Cerebellar cortex (tissue), 1 donor: ENCODE data around the gene NOXA1.
A peak's percentile ranks its signal among the peaks of the same experiment; 100 is the strongest.
"Not testable (repeated sequence)": the region's sequence is repeated elsewhere in the genome, so short reads cannot be mapped to it uniquely, and the experiment has no call there.

Source experiments
- DNase-seq: peaks from one replicate; pipeline ENCODE4 v3.0.0-alpha.2; 2015; ENCODE audit warnings: low spot score

Gene NOXA1, protein sequence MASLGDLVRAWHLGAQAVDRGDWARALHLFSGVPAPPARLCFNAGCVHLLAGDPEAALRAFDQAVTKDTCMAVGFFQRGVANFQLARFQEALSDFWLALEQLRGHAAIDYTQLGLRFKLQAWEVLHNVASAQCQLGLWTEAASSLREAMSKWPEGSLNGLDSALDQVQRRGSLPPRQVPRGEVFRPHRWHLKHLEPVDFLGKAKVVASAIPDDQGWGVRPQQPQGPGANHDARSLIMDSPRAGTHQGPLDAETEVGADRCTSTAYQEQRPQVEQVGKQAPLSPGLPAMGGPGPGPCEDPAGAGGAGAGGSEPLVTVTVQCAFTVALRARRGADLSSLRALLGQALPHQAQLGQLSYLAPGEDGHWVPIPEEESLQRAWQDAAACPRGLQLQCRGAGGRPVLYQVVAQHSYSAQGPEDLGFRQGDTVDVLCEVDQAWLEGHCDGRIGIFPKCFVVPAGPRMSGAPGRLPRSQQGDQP

DNA sequence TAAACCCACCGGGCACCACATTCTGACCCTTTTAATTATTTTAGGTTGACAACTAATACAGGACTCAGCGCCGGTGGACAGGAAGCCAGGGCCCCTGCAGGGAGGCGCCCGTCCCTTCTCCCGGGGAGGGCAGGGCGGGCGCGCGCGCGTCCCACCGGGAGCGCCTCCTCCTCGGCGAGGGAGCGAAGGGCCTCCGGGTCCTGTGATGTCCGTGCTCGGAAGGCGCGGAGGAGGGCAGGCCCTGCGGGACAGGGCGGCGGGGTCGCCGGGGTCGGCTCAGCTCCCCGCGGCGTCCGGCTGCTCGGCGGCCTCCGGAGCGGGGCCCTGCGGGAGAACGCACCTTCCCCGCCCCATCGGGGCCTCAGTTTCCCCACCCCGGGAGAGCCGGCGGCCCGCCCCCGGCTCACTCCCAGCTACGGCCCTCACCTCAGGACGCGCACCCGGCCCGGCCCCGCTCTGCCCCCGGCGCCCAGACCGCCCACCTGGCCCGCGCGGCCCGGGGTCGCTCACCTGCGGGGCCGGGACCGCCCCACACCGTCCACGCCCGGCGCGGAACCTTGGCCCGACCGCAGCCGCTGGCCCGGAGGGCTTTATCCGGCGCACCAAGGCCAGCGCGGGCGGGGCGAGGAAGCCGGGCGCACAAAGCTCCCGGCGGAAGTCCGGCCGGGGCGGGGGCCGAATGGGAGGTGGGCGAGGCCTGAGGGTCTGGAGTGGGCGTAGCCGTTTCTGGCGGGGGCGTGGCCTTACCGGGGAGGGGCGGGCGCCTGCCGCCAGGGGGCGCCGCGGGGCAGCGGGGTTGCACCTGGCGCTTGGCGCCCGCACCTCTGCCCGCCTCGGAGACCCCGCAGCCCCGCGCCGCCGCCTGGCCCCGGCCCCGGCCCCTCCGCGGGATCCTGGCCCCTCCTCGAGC, at the start of gene NOXA1, which contains the start of gene EXD3:
NOXA1 (plus strand) TSS at position 790 of the 910 bp plus-strand sequence. CDS start 137 bp downstream, outside the sequence.
EXD3 (minus strand) TSS at position 559 of the 910 bp plus-strand sequence. CDS start 27,805 bp downstream, outside the sequence.
- DNase-seq: peak; percentile 85

DNA sequence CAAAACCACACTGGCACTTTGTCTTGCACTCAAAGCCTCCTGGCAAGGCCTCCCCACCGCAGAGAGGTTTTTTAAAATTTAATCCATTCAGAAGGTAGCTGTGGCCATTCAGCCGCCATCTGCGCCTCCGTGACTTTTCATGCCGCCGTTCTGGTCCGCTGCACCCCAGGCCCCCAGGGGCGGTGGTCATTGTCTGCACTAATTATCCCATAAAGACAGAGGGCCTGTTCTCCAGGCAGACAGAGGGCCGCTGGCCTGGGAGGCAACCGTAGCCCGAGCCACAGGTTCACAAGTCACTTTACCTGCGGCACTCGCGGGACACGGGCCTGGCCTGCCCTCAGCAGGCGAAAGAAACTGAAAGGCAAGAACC, 49.6 kb upstream of the NOXA1 start:
- DNase-seq: no peak

DNA sequence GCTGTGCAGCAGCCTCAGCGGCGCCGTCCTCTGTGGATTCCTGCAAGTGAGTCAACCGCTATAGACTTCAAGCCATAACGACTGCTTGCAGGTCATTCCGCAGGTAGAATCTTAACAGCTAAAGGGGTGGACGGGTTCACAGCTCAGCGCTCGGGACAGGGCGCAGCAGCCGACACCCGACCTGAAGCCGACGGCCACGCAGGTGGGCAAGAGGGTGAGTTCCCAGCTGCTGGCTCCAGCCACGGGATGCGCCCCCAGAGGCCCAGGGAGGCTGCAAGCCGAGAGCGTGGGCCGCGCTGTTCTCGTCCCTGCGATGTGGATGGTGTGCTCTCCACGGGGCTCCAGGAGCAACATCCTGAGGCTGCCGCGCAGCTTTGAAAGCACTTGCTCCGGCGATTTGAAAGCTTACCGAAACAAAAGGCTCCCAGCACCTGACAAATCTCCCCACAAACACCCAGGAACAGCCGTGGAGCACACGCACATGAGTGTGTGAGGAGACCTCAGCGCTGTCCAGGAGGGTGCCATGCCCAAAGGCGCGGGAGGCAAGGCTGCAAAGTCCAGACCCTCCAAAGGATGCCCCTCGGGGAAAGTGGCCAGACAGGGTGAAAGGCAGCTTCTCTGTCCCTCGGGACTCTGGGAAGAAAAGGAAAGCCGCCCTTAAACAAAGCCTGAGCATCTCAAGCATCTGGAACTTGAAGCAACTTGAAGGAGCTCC, 48.9 kb upstream of the NOXA1 start:
- DNase-seq: no peak

DNA sequence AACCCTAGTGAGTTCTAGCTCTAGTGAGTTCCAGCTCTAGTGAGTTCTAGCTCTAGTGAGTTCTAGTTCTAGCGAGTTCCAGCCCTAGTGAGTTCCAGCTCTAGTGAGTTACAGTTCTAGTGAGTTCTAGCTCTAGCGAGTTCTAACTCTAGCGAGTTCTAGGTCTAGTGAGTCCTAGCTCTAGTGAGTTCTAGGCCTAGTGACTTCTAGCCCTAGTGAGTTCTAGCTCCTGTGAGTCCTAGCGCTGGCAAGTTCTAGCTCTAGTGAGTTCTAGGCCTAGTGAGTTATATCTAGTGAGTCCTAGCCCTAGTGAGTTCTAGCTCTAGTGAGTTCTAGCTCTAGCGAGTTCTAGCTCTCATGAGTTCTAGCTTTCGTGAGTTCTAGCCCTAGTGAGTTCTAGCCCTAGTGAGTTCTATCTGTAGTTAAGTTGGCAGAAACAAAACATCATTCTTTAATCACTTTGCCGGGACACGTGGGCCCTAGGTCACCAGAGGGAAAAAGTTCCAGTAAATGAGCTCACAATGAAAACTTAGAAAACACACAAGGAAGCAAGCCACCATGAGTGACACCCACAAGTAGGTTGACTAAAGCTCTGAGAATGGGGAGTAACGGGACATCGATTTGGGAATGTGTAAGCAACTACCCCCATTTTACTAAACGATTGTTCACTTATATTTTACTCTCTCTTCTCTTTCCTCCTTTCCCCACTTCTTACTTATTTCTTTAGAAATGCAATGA, 47.7 kb upstream of the NOXA1 start:
- DNase-seq: no peak

DNA sequence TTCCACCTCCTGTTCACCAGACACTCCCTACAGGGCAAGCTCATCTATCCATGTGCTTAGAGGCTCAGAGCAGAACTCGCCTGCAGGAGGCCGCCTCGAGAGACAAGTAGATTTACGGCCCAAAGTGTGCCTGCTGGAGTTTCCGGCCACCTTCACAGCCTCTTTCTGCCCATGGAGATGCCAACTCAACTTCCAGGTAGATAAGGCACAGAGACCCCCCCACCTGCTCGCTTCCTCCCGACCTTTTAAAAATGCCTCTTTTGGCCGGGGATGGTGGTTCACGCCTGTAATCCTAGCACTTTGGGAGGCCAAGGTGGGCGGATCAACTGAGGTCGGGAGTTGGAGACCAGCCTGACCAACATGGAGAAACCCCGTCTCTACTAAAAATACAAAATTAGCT, 46.8 kb upstream of the NOXA1 start:
- no peak for DNase-seq

DNA sequence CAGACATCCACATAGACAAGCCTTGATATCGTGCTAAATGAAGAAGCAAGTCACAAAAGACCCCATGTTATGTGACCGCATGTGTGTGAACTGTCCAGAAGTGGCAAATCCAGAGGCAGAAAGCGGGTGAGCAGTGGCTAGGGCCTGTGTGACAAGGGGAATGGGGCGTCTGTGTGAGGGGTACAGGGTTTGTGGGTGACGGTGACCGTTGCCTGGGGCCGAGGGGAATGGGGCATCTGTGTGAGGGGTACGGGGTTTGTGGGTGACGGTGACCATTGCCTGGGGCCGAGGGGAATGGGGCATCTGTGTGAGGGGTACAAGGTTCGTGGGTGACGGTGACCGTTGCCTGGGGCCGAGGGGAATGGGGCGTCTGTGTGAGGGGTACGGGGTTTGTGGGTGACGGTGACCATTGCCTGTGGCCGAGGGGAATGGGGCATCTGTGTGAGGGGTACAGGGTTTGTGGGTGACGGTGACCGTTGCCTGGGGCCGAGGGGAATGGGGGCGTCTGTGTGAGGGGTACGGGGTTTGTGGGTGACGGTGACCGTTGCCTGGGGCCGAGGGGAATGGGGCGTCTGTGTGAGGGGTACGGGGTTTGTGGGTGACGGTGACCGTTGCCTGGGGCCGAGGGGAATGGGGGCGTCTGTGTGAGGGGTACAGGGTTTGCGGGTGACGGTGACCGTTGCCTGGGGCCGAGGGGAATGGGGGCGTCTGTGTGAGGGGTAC, 44.3 kb upstream of the NOXA1 start:
- DNase-seq: not testable (repeated sequence)

DNA sequence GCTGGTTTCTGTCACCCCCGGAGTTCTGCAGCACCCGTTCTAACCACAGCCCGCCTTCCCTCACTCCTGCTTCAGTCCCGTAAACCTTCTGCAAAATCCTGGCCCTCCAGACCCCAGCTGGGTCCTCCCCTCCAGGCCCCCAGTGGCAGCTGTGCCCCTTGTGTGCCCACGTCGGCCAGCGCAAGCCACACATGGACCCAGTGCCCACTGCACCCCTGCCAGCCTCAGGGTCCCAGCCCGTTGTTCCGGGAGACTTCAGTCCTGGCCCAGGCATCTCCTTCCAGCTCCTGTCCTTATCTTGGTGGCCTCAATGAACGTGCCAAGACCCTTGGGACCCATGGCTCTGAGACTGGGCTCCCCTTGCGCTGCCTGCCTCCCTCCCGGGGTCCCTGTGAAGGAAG, 43.4 kb upstream of the NOXA1 start:
- DNase-seq: no peak

DNA sequence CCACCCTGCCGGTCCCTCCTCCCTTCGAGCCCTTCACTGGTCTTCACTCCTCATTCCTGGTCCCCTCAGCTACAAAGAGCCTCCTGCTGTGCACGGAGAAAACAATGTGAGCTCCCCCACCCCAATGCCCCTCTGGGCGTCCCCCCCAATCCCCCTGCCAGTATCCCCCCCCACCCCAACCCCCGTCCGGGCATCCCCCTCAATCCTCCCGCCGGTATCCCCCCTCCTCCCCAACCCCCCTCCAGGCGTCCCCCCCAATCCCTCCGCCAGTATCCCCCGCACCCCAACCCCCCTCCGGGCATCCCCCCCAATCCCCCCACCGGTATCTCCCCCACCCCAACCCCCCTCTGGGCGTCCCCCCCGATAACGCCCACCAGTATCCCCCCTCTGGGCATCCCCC, 43.0 kb upstream of the NOXA1 start:
- no peak for DNase-seq

DNA sequence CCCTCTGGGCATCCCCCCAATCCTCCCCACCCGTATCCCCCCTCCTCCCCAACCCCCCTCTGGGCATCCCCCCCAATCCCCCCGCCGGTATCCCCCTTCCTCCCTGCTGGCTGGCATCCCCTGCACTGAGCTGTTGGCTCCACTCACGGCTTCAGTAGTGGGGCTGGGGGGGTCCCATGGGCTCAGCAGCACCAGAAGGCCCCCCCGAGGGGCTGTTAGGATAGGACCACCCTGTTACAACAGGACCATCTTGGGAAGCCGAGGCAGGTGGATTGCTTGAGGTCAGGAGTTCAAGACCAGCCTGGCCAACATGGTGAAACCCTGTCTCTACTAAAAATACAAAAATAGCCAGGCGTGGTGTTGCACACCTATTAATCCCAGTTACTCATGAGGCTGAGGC, 42.6 kb upstream of the NOXA1 start:
- no peak for DNase-seq

DNA sequence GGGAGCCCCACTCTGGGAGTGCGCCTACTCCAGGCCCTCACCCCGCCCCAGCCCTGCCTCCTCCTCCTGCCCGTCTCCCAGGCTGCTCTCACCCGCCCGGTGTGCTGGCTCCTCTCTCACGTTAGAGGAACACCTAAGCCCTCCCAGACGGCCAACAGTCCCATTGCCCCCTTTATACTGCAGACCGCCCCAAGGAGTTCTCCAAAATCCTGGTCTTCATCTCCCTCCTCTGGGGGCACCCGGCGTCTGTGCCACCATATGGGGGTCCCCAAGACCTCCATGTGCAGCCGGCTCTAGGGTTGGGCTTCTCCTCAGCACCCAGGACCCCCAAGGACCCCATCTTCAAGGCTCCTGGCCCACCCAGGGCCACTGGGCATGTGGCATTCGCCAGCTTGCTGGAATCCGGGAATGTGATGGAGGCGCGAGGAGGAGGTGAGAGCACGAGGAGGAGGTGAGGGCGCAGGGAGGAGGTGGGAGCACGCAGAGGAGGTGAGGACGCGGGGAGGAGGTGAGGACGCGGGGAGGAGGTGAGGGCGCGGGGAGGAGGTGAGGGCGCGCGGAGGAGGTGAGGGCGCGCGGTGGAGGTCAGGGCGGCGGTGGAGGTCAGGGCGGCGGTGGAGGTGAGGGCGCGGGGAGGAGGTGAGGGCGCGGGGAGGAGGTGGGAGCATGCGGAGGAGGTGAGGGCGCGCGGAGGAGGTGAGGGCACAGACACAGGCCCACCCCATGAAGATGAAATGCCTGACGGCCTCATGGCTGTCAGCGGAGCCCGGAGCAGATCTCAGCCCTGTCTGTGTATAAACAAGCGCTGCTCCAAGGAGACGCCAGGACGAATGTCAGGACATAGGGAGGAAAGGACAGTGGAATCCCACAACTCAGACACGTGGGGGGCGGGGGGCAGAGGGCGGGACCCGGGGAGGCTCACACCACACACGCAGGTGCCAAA, 41.4 kb upstream of the NOXA1 start:
- no peak for DNase-seq

DNA sequence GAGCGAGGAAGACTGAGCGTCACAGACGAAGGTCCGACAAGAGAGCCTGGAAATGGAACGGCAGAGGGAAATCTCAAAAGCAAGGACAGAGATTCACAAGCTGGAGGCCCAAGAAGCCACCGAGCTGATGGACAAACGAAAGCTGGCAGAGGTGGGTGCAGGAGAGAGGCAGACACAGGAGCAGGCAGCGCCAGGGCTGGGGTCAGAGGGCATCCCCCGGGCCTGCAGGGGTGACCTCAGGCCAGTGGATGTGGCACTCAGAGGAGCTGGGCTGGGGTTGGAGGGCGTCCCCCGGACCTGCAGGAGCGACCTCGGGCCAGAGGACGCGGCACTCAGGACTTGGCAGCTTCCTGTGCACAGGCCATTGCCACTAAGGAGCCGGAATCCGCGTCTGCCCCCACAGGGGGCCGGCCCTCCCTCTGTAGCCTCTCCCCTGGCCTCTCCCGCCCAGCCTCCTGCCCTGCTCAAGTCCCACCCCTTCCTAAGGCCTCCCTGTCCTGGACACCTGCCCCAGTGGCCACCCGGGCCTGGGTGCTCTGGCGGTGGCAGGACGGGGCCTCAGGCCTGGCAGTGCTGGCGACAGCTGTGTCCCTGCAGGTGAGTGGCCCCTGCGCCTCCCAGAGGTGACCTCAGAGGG, 40.6 kb upstream of the NOXA1 start:
- no peak for DNase-seq

DNA sequence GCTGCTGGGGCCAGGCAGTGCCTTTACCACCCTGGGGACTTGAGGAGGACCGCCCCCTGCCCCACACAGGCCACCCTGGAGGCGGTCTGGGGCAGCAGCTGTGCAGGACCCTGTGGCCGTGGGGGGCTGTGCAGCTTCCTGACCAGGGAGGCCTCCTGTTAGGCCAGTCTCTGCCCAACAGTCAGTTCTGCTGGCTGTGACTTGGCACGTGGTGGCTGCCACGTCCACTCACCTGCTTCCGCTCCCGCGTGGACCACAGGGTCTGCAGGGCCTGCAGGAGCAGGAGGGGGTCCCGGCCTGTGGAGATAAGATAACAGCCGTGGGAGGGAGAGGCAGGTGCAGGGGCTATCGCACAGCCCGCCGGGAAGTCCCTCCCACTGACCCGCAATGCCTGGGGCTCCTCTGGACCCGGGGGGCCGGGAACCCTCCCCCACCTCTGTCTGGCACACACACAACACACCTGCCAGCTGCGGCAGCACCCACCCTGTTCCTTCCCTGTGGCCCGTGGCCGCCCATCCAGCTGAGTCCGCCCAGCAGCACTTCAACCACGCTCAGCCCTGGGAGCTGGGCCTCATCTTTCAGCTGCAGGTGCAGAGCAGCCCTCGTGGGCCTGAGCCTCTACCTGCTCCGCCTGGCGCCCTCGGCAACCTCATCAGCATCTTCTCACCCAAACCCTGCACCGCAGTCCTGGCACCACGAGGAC, 40.0 kb upstream of the NOXA1 start:
- no peak for DNase-seq

DNA sequence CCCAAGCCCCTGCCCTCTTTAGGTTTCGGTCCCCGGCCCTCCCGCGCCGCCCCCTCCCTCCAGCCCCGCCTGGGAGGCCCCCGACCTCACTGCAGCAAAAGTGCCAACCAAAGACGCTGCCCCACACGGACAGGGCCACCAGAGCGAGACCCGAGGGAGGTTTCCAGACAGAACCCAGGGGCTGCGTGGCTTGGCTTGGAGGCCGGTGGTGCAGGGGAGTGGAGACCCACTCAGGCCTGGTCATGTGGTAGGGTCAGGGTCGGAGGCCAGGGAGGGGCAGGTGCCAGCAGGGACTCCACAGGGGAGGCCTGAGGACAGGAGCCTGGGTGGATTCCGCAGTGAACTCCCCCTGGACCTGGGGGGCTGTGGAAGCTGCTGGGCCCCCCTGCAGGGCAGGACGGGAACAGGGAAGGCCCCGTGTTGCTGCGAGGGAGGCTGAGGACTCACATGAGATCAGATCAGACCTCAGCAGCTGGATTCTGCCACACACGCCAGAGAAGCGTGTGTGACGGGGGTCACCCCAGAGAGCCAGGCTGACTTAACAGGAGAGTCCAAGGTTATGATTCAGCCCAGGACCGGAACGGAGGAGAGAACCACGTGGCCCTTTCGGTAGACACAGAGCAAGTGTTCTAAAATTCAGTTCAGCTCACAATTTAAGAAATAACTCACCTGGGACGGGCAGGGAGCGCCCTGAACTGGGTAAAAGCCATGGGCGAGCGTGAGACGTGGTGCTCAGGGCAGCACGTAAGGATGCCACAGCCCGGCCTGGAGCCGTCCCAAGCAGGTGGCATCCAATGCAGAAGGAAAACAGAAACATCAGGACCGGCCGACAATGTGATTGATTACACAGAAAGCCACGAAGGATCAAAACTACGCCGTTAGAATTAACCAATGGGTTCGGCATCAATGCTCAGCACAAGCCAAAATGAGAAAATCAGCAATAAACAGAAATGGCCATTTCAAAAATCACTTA, 39.1 kb upstream of the NOXA1 start:
- no peak for DNase-seq

DNA sequence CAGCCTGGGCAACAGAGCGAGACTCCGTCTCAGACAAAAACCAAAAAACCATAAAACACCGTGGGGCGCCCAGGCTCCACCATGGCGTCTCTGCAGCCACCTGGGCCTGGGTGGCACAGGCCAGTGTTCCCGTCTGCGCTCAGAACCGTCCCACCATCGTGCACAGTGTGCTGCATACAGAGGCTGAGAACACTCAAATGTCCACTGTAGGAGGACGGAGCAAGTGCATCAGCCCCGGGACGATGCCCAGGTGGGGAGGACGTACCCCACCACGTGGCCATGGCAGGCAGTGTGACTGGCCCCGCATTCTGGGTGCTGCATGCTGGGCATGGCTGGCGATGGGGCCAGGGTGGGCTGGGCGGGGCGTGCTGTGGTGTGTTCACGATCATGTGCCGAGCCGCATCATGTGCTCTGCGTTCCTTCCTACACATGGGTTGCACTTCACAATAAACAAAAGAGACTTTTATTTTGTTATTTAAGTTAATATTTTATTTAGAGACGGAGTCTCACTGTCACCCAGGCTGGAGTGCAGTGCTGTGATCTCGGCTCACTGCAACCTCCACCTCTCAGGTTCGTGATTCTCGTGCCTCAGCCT, 38.0 kb upstream of the NOXA1 start:
- DNase-seq: no peak

DNA sequence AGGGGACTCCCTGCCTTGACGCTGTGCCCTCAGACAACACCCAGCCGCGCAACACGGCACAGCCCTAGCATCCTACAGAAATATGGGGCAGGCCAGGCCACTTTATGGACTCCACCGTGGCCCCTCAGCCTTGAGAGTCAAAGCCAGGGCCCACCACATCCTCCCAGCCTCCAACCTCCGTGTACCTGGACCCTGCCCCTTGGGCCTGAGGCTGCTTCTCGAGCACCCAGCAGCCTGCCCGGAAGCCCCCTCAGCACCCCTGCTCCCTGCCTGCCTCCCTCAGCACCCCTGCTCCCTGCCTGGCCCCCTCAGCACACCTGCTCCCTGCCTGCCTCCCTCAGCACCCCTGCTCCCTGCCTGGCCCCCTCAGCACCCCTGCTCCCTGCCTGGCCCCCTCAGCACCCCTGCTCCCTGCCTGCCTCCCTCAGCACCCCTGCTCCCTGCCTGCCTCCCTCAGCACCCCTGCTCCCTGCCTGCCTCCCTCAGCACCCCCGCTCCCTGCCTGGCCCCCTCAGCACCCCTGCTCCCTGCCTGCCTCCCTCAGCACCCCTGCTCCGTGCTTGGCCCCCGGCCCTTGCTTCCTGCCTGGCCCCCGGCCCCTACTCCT, 36.6 kb upstream of the NOXA1 start:
- DNase-seq: not testable (repeated sequence)

DNA sequence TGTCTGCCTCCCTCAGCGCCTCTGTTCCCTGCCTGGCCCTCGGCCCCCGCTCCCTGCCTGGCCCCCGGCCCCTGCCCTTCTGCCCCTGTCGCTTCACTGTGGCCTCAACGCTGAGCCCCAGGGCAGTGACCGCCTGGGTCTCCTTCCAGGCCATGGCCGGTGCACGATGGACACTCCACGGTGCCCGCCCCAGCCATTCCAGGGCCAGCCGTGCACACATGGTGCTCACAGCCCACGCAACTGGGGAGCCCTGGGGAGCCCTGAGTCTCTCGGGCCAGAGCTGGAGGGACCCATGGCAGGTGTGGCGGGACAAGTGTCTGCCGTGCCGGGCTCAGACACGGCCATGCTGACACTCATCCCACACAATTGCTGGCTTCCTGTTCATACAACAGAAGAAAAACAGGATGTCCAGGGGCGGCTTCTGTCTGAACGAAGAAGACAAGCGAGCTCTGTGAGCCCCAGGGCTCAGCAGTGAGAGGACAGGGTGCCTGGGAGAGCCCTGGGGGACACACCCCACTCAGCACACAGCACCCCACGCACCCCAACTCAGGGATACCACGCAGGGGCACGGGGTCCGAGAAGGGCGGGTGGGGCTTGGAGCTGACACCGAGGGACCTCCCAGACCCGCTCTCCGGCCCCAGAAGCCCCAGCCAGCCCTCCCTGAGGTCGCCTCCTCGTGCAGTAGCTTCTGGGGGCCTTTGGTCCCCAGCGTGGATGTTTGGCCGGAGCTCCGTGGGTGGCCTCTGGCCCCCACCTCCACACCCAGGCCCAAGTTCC, 35.9 kb upstream of the NOXA1 start:
- no peak for DNase-seq
